GM19043 (cell line): ENCODE results near the gene TBCK.

Experiments used
- ATAC-seq: cut with Tn5 transposase; IDR thresholded peaks from one replicate; pipeline ENCODE4 v1.9.1; 2021; ENCODE audit warnings: low read depth; ENCODE audit not compliant: unreplicated experiment

Gene TBCK

GRCh38 chr4:106056914-106057313 lies 259.1 kb downstream of the TBCK start:
- no peak for ATAC-seq

GRCh38 chr4:106051514-106051913 lies 264.5 kb downstream of the TBCK start:
- ATAC-seq: no peak

GRCh38 chr4:106049490-106049889 lies 266.5 kb downstream of the TBCK start:
- ATAC-seq: no peak

GRCh38 chr4:106048250-106048971 lies 267.6 kb downstream of the TBCK start:
- ATAC-seq: no peak

GRCh38 chr4:106046083-106046482 lies 269.9 kb downstream of the TBCK start:
- ATAC-seq: no peak

- ATAC-seq: no peak
These were observed 274.6 kb downstream of the TBCK start for GRCh38 chr4:106041294-106042002.

GRCh38 chr4:106039796-106040195 lies 276.2 kb downstream of the TBCK start:
- ATAC-seq: no peak

- ATAC-seq: no peak
These were observed 277.1 kb downstream of the TBCK start for GRCh38 chr4:106038908-106039307.

- ATAC-seq: no peak
These were observed 278.0 kb downstream of the TBCK start for GRCh38 chr4:106038012-106038411.

GRCh38 chr4:106036848-106037247 lies 279.2 kb downstream of the TBCK start:
- ATAC-seq: no peak

- ATAC-seq: no peak
These were observed 279.7 kb downstream of the TBCK start for GRCh38 chr4:106036334-106036733.

- no peak for ATAC-seq
These were observed 280.8 kb downstream of the TBCK start for GRCh38 chr4:106035204-106035603.

GRCh38 chr4:106034751-106035150 lies 281.3 kb downstream of the TBCK start:
- no peak for ATAC-seq

- no peak for ATAC-seq
These were observed 281.8 kb downstream of the TBCK start for GRCh38 chr4:106034220-106034619.

- no peak for ATAC-seq
These were observed 282.5 kb downstream of the TBCK start for GRCh38 chr4:106033469-106033868.

- ATAC-seq: no peak
These were observed 283.1 kb downstream of the TBCK start for GRCh38 chr4:106032851-106033286.

GRCh38 chr4:106022454-106022853 lies 293.6 kb downstream of the TBCK start:
- no peak for ATAC-seq

GRCh38 chr4:106021737-106022410 lies 294.1 kb downstream of the TBCK start:
- ATAC-seq: no peak

GRCh38 chr4:106019771-106020170 lies 296.2 kb downstream of the TBCK start:
- no peak for ATAC-seq

- no peak for ATAC-seq
These were observed 298.0 kb downstream of the TBCK start for GRCh38 chr4:106017975-106018374.

- ATAC-seq: no peak
These were observed 304.6 kb downstream of the TBCK start for GRCh38 chr4:106011387-106011786.

- no peak for ATAC-seq
These were observed 305.2 kb downstream of the TBCK start for GRCh38 chr4:106010761-106011160.
